Activated CD4-positive, alpha-beta T cell treated with anti-CD3 and anti-CD28 coated beads, Interleukin-2, amount 50 U/mL, for 1 hour (primary cell): Measurements from ENCODE around the gene CLIP2.
"Not testable (repeated sequence)": the region's sequence is repeated elsewhere in the genome, so short reads cannot be mapped to it uniquely, and the experiment has no call there.

ENCODE experiments used
- DNase-seq: peaks from one replicate; pipeline ENCODE4 v3.0.0-alpha.2; 2020

The CLIP2 gene

DNA sequence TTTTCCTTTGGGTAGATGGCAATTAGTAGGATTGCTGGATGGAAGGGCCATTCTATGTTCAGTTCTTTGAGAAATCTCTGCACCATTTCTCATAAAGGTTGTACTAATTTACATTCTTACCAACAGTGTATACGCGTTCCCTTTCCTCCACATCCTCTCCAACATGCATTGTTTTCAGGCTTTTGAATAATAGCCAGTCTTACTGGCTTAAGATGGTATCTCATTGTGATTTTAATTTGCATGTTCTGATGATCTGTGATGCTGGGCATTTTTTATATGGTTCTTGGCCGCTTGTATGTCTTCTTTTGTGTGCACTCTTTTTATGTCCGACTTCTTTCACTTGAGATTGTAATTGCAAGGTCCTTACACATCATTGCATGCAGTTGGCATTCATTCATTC is 11.7 kb downstream of the CLIP2 start:
- DNase-seq: no peak

DNA sequence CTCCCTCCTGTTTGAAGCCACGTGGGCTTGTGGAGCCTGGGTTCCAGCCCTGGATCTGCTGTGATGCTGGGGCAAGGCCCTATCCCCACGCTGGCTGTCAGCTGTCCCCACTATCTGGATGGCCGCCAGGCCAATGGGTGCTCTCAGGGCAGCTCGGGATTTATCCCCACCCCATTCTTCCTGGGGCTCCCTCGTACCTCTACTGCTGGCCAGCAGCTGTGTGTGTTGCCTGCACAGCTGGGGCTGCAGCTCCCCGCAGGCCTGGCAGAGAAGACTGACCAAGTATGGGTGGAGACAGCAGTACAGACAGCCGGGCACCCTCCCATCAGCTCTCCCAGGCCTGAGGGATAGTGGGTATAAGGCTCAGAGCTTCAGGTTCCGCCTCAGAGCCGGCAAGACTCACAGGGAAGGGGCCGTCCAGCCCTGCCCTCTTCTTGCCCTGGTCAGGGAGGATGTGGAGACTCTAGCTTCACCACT is 13.6 kb downstream of the CLIP2 start:
- DNase-seq: no peak

DNA sequence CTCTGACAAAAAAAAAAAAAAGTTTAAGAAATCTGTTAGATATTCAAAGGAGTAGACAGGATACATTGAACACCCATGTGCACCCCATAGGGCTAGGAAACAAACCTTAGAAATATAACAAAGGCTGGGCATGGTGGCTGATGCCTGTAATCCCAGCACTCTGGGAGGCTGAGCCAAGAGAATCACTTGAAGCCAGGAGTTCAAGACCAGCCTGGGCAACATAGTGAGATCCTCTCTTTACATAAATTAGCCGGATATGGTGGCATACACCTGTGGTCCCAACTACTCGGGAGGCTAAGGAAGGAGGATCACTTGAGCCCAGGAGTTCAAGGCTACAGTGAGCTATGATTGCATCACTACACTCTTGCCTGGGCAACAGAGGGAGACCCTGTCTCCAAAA is 15.3 kb downstream of the CLIP2 start:
- DNase-seq: no peak

DNA sequence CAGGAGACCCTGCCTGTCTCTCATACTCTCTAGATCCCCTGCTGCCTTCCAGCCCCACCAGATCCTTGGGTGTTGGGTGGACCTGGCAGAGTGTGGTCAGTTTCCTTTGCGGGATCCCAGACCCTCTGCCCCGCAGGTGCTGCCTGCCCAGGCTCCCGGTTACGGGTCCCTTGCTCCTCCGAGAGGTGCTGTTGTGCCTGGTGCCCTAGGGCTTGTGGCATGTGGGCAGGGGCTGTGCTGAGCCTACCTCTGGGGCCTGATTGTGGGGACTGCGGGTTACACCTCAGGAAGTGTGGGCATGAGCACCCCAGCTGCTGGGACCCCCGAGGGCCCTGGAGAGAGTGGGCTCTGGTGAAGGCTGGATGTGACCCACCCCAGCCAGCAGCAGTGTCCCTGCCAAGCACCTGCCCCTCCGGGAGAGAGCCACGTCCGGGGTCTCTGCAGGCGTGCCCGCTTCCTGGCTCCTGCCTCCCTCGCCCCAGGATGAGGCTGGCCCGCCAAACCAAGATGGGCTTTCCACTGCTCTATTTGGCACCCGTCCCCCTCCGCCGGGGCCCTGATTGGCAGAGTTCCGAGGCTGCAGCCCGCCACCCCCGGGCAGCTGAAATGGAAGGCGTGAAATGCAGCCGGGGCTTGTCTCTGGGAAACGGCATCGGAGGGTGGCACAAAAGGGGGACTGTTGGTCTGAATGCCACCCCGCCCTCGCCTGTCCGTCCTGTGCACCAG is 17.0 kb downstream of the CLIP2 start:
- DNase-seq: no peak

DNA sequence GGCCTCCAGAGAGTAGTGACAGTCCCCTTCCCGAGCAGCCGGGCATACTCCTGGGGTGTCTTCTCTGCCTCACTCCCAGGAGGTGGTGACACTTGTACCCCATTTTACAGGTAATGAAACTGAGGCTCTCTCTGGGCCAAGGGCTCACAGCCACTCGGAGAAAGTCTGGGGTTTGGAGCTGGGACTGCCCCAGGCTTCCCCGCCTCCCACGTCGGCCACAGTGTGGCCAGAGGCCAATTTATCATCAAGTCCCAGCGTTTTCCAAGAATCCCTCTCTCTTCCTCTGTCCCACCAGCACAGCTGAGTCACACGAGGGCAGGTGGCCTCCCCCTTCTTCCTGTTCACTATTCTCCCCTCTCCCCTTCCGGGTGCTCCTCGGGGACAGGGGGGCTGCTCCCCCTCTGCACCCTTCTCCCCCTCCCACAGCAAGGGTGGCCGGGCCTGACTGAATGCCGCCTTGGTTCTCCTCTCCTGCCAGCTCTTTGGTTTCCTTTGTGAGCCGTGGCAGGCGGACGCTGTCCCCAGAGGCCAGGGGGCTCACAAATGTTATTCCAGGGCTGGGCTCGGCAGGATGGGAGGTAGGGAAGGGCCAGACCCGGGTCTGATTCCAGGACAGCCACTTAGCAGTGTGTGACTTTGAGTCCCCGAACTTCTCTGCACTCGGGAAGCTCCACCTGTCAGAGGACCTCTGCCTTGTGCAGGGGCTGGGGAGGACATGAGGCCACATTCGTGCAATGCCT is 17.7 kb downstream of the CLIP2 start:
- DNase-seq: no peak

DNA sequence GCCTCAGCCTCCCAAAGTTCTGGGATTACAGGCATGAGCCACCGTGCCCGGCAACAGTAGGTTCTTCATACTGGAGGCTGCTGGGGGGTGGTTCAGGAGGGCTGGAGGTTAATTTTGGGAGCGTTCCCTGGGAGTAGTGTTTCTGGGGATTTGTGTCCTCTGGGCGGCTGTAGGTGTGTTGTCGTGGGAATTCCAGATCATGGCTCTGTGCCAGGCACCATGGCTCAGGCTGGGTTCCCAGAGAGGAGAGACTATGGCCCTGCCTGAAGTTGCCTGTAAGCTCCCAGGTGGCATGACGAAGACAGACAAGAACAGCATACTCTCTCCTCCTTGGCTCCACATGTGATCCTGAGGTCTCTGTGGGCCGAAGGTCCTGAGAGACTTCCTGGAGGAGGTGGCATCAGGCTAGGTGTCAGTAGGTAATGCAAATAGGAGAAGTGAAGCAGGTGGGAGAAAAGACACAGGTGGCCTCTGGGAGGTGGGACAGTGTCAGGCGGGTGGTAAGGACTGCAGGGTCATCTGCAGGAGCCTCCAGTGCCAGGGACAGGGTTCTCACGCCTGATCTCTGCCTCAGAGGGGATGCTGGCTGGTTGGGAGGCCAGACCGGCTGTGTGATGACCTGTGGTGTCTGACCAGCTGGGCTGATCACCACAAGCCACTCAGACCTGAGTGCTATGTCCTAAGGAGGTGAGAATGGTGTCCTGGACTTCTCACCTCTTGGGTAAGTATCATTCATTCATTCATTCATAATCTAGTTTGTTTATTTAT is 18.7 kb downstream of the CLIP2 start:
- no peak for DNase-seq

DNA sequence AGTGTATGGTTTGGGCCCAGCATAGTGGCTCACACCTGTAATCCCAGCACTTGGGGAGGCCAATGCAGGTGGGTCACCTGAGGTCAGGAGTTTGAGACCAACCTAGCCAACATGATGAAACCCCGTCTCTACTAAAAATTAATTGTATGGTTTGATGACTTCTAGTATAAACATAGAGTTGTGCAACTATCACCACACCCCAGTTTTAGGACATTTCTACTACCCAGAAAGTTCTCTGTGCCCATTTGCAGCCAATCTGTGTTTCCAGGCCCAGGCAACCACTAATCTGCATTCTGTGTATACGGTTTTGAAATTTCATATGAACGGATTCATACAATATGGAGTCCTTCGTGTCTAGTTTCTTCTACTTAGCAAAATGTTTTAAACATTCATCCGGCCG is 20.0 kb downstream of the CLIP2 start:
- no peak for DNase-seq

DNA sequence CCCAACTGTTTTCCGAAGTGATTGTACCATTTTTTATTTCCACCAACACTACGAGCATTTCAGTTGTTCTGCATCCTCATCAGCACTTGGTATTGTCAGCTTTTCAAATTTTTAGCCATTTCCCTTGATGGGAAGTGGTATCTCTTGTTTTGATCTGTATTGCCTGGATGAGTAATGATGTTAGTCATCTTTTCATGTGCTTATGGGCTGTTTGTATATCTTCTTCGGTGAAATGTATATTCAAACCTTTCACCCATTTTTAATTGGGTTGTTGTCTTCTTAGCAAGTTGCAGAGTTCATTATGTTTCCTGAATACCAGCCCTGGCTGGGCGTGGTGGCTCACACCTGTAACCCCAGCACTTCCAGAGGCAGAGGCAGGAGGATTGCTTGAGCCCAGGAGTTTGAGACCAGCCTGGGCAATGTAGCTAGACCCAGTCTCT is 22.1 kb downstream of the CLIP2 start:
- no peak for DNase-seq

DNA sequence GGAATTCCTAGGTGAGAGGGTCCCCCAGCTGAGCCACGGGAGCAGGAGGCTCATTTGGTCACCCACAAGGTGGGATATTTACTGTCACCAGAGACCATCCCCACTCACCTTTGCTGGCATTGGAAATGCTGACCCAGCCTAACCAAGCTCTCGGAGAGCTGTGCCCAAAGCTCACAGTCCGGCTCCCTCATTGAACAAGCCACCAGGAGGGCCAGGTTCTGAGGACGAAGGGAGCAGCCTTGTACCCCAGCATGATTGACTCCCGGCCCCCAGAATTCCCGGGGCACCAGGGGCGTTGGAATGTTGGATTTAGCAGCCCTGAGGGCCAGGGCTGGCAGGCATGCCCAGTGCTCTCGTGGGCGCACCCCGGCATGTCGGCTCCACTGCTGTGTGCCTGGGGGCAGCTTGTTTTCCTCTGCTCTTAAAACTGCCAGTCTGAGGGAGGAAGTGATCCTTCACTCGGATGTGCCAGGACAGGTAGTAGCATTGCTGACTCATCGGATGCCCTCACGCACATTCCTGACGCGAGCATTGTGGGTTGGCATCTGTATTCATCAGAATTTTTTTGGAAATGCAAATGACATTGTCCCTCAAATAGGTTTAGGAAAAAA is 23.3 kb downstream of the CLIP2 start:
- no peak for DNase-seq

DNA sequence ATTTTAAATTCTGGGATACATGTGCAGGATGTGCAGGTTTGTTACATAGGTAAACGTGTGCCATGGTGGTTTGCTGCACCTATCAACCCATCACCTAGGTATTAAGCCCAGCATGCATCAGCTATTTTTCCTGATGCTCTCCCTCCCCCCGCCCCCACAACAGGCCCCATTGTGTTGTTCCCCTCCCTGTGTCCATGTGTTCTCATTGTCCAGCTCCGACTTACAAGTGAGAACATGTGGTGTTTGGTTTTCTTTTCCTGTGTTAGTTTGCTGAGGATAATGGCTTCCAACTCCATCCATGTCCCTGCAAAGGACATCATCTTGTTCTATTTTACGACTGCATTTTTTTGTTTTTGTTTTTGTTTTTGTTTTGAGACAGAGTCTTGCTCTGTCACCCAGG is 26.7 kb downstream of the CLIP2 start:
- not testable (repeated sequence) for DNase-seq

DNA sequence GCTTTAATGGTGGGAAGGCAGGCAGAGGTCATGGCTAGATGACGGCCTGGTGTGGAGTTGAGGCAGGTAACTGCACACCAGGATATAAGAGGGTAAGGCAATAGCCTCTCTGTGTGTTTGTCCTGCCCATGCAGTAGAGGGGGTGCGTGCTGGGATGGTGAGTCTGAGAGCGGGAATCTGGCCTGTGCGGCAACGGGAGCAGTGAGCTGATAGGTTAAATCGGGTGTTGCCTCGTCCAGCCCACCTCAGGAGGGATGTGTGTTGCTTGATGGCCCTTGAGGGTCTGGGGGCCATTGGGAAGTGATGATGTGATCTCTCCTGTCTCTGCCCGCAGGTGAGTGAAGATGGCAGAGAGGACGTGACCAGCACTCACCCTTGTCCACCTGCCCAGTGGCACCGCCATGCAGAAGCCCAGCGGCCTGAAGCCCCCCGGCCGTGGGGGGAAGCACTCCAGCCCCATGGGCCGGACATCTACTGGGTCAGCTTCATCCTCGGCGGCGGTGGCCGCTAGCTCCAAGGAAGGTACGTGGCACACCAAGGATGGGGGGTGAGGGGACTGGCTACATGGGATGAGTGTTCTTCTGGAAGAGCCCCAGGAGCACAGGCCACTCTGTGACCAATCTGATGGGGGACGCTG is 28.1 kb downstream of the CLIP2 start:
- DNase-seq: no peak

DNA sequence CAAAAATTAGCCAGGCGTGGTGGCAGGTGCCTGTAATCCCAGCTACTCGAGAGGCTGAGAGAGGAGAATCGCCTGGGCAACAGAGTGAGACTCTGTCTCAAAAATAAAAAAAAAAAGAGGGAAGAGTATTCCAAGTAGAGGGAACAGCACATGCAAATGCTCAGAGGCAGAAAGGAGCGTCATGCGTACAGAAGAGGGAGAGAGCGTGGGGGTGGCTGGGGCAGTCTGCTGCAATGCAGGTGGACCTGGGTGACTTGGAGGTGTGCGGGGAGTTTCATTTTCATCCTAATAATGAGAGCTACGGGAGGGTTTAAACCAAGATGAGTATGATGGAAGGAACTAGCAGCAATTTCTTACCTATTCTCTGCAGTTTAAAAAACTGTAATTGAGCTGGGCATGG is 28.8 kb downstream of the CLIP2 start:
- DNase-seq: no peak

DNA sequence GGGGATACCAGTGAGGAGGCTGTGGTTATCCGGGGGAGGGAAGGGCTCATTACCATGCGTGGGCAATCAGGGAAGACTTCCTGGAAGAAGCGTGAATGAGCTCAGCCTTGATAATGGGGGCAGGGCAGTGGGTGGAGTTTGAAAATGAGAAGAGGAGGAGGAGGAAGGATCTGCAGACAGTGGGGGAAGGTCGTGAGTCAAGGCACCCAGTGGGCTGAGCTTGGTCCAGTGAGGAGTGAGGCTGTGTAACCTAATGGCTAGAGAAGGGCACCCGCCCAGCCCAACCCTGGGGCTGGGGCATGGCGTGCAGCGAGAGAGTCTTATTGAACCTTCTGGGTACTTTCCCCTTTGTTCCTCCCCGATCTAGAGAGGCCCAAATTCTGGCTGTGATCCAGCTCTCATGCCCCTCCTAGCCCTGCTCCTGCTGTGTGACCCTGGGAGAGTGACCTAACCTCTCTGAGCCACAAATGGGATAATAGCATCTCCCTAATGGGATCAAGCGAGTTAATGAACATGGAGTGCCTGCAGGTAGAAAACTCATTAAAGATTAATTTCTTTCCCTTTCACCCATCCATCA is 31.5 kb downstream of the CLIP2 start:
- no peak for DNase-seq

DNA sequence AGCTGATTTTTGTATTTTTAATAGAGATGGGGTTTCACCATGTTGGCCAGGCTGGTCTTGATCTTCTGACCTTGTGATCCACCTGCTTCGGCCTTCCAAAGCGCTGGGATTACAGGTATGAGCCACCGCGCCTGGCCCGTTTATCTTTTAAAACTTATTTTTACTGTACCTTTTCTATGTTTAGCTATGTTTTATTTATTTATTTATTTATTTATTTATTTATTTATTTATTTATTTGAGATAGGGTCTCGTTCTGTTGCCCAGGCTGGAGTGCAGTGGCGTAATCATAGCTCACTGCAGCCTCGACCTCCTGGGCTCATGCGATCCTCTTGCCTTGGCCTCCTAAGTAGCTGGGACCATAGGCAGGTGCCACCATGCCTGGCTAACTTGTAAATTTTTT is 33.7 kb downstream of the CLIP2 start:
- not testable (repeated sequence) for DNase-seq

DNA sequence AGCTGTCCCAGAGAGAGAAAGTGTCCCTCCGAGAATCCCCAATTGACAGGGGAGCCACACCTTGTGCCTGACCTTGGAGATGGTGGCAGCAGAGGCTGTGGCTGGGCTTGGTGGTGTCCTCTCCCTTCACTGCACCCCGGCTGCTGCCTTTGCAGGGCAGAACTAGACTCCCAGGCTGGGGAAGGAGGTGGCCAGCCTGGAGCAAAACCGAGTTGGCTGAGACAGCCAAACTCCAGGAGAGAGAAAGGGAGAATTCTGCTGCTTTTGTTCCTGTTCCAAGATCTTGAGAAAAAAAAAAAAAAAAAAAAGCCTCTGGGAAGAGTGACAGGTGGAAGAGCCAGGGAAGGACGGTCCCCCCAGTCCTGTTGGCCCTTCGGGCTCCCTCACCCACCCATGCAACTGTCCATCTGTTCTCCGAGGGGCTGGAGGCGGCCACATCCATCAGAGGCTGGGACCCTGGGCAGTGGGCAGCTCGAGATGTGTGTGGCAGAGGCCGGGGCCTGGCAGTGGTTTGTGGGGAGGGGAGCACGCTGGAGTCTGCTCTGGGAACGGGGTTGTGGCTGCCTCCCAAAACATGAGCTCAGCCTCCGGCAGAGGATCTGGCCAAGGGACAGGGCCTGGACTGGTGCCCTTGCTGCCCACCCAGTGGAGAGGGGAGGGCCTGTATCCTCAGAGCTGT is 35.5 kb downstream of the CLIP2 start:
- no peak for DNase-seq

DNA sequence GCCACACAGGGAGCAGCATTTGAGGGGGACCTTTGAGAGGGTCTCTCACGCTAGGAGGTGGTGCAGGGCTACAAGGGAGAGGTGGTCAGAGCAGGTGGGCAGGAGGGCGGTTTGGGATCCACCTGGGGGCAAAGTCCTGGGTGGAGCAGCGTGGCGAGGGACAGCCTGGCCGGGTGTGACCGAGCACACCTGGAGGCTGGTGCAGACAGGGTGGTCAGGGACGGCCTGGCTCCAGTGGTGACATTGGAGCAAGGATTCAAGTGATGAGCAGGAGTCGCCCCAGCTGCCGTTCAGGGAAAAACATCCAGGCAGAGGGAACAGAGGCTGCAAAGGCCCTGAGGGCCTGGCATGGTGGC is 36.0 kb downstream of the CLIP2 start:
- no peak for DNase-seq

DNA sequence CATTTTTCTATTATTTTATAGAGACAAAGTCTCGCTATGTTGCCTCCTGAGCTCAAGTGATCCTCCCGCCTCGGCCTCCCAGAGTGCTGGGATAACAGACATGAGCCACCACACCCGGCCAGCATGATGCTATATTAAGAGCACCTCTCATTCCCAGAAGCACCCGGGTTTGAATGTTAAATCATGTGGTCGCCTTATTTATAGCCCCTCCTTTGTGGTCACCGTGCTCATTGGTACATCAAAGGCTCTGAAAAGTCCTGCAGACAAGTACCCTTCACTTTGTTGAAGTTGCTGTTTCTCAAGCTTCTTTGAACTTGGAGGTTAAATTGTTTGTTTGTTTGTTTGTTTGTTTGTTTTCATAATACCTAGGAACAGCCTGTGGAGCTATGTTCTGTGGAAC is 40.0 kb downstream of the CLIP2 start:
- DNase-seq: no peak

DNA sequence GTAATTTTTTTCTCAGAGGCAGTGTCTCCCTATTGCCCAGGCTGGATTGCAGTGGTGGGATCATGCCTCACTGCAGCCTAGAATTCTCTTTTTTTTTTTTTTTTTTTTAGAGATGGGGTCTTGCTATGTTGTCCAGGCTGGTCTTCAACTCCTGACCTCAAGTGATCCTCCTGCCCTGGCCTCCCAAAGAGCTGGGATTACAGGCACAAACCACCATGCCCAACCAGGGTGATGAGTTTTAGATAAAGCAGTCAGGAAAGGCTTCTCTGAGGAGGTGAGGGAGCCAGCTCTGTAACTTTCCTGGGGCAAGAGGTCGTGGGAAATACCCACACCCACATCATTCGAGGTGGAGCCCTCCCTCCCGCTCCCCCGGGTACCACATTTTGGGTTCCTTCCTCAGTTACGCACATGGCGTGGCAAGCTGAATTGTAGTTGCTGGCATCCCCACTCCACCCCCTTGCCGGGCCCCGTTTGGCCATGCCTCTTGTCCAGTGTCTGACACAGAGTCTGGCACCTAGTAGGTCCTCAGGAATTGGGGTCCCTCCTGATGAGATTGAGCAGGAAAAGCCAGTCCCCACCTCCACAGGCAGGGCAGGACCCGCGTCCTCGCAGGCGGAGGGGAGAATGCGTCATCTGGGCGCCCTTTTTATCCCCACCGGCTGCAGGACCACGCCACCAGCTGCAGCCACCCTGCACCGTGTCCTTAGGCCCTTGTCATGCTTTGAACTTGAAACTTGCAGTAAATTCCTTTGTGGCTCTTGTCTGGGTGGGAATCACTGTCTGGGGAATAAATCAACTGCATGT is 43.4 kb downstream of the CLIP2 start:
- DNase-seq: no peak

DNA sequence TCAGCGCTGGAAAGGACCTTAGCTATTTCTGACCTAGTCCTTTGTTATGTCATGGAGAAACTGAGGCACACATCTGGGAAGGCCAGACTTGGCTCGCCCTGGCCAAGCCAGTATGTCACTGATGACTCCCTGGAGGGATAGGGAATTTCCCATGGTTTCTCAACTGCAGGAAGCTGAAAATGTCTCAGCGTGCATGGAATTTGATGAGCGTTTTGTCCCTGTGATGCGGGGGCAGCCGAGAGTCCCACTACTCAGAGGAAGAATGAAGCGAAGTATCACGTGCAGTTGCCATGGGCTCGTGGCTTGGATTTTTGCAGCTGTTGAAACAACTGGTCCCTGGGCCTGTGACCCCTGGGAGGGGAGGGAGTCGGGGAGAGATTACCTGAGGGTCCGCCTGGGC is 44.8 kb downstream of the CLIP2 start:
- no peak for DNase-seq

DNA sequence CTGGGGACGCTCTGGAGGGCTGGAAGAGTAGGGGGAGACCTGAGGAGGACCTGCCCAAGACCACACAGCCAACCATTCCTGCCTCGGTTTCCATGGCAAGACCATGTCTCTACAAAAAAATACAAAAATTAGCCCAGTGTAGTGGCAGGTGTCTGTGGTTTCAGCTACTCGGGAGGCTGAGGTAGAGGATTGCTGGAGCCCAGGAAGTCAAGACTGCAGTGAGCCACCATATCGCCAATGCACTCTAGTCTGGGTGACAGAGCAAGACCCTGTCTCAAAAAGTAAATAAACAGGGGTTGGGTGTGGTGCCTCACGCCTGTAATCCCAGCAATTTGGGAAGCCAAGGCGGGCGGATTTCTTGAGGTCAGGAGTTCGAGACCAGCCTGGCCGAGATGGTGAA is 48.7 kb downstream of the CLIP2 start:
- DNase-seq: no peak
